ENCODE measurements around the gene MRPS15.
A peak's percentile ranks its signal among the peaks of the same experiment; 100 is the strongest.
"Not testable (repeated sequence)": the region's sequence is repeated elsewhere in the genome, so short reads cannot be mapped to it uniquely, and the experiment has no call there.

The MRPS15 gene

GRCh38 chr1:36481091-36481490 is 16.9 kb upstream of the MRPS15 start:
- DNase-seq, result no peak
- Mint-ChIP-seq H3K4me1 (peaks cover 57% of the 10 kb centered on the region), H3K27me3 (ENCODE audit: low read depth, poor library complexity) (peaks cover 19% of the 10 kb centered on the region), H3K36me3 (ENCODE audit: low read depth) (no peaks in the 10 kb centered on the region), H3K27ac (no peak overlapping the region), H3K4me3 (no peak overlapping the region), H3K9me3 (peaks cover 4% of the 10 kb centered on the region)
- TF ChIP-seq, protein P1, sequence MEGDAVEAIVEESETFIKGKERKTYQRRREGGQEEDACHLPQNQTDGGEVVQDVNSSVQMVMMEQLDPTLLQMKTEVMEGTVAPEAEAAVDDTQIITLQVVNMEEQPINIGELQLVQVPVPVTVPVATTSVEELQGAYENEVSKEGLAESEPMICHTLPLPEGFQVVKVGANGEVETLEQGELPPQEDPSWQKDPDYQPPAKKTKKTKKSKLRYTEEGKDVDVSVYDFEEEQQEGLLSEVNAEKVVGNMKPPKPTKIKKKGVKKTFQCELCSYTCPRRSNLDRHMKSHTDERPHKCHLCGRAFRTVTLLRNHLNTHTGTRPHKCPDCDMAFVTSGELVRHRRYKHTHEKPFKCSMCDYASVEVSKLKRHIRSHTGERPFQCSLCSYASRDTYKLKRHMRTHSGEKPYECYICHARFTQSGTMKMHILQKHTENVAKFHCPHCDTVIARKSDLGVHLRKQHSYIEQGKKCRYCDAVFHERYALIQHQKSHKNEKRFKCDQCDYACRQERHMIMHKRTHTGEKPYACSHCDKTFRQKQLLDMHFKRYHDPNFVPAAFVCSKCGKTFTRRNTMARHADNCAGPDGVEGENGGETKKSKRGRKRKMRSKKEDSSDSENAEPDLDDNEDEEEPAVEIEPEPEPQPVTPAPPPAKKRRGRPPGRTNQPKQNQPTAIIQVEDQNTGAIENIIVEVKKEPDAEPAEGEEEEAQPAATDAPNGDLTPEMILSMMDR (IDR thresholded peaks at IDR 0.05), result no peak

- H3K27me3 Mint-ChIP-seq (ENCODE audit: low read depth, poor library complexity), result peaks cover 16% of the 10 kb centered on the region
- H3K4me1 Mint-ChIP-seq, result peaks cover 59% of the 10 kb centered on the region
- TF ChIP-seq, protein P1 (IDR thresholded peaks at IDR 0.05), result no peak
- no peaks in the 10 kb centered on the region for H3K9me3 Mint-ChIP-seq
- DNase-seq, result no peak
- no peak overlapping the region for H3K27ac Mint-ChIP-seq
- H3K4me3 Mint-ChIP-seq, result no peak overlapping the region
- no peaks in the 10 kb centered on the region for H3K36me3 Mint-ChIP-seq (ENCODE audit: low read depth)
Measured at GRCh38 chr1:36480161-36480560, 16.0 kb upstream of the MRPS15 start.

DNA sequence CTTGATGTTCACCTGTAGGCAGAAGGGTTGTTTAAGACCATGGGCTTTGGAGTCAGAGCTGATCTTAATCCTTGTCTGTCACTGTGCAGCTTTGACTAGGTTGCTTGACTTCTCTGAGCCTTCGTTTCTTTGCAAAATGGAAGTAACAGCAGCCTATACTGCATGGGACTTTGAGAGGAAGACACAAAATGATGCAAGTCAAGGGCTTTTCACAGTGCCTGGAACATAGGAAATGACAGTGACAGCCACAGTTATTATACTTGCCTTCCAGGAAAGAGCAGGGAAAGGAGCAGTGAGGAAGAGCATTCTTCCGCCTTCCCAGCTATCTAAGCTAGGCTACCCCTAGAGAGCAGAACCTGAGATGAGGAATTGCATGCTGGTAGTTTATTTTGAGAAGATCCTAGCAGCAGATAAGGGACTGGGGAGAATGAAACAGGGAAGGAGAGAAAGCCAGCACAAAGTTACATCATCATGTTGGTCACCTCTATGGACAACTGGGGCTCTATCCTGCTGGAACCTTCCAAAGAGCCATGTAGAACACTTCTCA is 15.4 kb upstream of the MRPS15 start:
- peaks cover 63% of the 10 kb centered on the region for H3K4me1 Mint-ChIP-seq
- H3K27me3 Mint-ChIP-seq (ENCODE audit: low read depth, poor library complexity), result peaks cover 16% of the 10 kb centered on the region
- peak overlapping the region; percentile 76 for H3K27ac Mint-ChIP-seq
- no peaks in the 10 kb centered on the region for H3K9me3 Mint-ChIP-seq
- no peak overlapping the region for H3K4me3 Mint-ChIP-seq
- TF ChIP-seq, protein P1 (IDR thresholded peaks at IDR 0.05), result no peak
- no peaks in the 10 kb centered on the region for H3K36me3 Mint-ChIP-seq (ENCODE audit: low read depth)
- DNase-seq, result no peak

DNA sequence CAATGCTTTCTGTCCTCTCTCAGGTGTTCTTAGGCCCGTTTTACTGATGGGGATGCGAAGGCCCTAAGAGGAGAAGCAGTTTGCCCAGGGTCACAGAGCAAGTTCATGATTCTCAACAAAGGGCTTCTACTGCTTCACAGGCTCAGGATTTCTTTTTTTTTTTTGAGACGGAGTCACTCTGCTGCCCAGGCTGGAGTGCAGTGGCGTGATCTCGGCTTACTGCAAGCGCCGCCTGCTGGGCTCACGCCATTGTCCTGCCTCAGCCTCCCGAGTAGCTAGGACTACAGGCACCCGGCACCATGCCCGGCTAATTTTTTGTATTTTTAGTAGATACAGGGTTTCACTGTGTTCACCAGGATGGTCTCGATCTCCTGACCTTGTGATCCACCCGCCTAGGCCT is 13.4 kb upstream of the MRPS15 start:
- peaks cover 21% of the 10 kb centered on the region for H3K27me3 Mint-ChIP-seq (ENCODE audit: low read depth, poor library complexity)
- not testable (repeated sequence) for H3K4me3 Mint-ChIP-seq; H3K9me3 Mint-ChIP-seq; H3K36me3 Mint-ChIP-seq (ENCODE audit: low read depth); DNase-seq; H3K27ac Mint-ChIP-seq
- H3K4me1 Mint-ChIP-seq, result peaks cover 55% of the 10 kb centered on the region

GRCh38 chr1:36476945-36477344 is 12.8 kb upstream of the MRPS15 start:
- peaks cover 21% of the 10 kb centered on the region for H3K27me3 Mint-ChIP-seq (ENCODE audit: low read depth, poor library complexity)
- no peaks in the 10 kb centered on the region for H3K36me3 Mint-ChIP-seq (ENCODE audit: low read depth)
- H3K27ac Mint-ChIP-seq, result peak overlapping the region; percentile 69
- DNase-seq, result no peak
- no peaks in the 10 kb centered on the region for H3K9me3 Mint-ChIP-seq
- TF ChIP-seq, protein P1 (IDR thresholded peaks at IDR 0.05), result no peak
- peaks cover 54% of the 10 kb centered on the region for H3K4me1 Mint-ChIP-seq
- H3K4me3 Mint-ChIP-seq, result no peak overlapping the region

- no peaks in the 10 kb centered on the region for H3K36me3 Mint-ChIP-seq (ENCODE audit: low read depth)
- H3K4me1 Mint-ChIP-seq, result peaks cover 55% of the 10 kb centered on the region
- H3K27ac Mint-ChIP-seq, result peak overlapping the region; percentile 69
- no peaks in the 10 kb centered on the region for H3K9me3 Mint-ChIP-seq
- TF ChIP-seq, protein P1 (IDR thresholded peaks at IDR 0.05), result no peak
- H3K27me3 Mint-ChIP-seq (ENCODE audit: low read depth, poor library complexity), result peaks cover 21% of the 10 kb centered on the region
- no peak overlapping the region for H3K4me3 Mint-ChIP-seq
- DNase-seq, result no peak
Measured at GRCh38 chr1:36475910-36476604, 11.9 kb upstream of the MRPS15 start.
